Prostate gland (tissue), 2 donors: ENCODE data around the gene TMPRSS6. TPM values are rescaled to one million over a fixed set of nuclear protein-coding genes. Genes with fewer than 3 reads are reported as not detected.

Source experiments
- DNase-seq: peaks from one replicate; pipeline ENCODE4 v3.0.0-alpha.2; 2019; ENCODE audit warnings: low spot score
- H3K27ac ChIP-seq, 2 donors: fragments of 200-600 bp; sonication (generic); 2 replicates each; pipeline ENCODE4 v1.5.1; 2017 to 2019
- H3K27me3 ChIP-seq: fragments of 200-600 bp; sonication (generic); replicated peaks from 2 replicates; pipeline ENCODE4 v1.5.1; 2019; ENCODE audit not compliant: insufficient read depth
- H3K36me3 ChIP-seq, 2 donors: fragments of 200-600 bp; sonication (generic); 1 replicate in 1 of 2; 2 replicates in 1 of 2; pipeline versions ENCODE4 v1.5.1 to v1.8.1; 2017 to 2019
- H3K4me1 ChIP-seq: fragments of 200-600 bp; sonication (generic); replicated peaks from 2 replicates; pipeline ENCODE4 v1.5.1; 2019
- H3K4me3 ChIP-seq, 2 donors: fragments of 200-600 bp; sonication (generic); 2 replicates each; pipeline ENCODE4 v1.5.1; 2017 to 2019
- H3K9me3 ChIP-seq: fragments of 200-600 bp; sonication (generic); 2 replicates; pipeline ENCODE4 v1.5.1; 2017
- CTCF ChIP-seq, 4 experiments: fragments of 200-600 bp in 2 of 4; fragments of 450-650 bp in 2 of 4; sonication (generic) in 2 of 4; IDR thresholded peaks; 1 replicate in 3 of 4; 2 replicates in 1 of 4; pipeline ENCODE4 v1.5.1; 2016 to 2019; ENCODE audit warnings: antibody characterized with exemption in 4 of 4, mild to moderate bottlenecking in 2 of 4, moderate library complexity in 2 of 4
- POLR2A ChIP-seq: fragments of 450-650 bp; IDR thresholded peaks from one replicate; pipeline ENCODE4 v1.6.1; 2016; ENCODE audit warnings: antibody characterized with exemption, mild to moderate bottlenecking
- POLR2AphosphoS5 ChIP-seq: sonication (generic); formaldehyde crosslinking; IDR thresholded peaks from one replicate; pipeline ENCODE4 v1.6.1; 2017; ENCODE audit warnings: antibody characterized with exemption
- WGBS: methylation state at CpG from one replicate; pipeline ENCODE4 v1.1.5; 2018; 5-methylcytosine and 5-hydroxymethylcytosine counted together
- intact Hi-C: fragments of 100-400 bp; cut with DNase I; formaldehyde crosslinking; loops from one replicate; pipeline ENCODE4 v1.14.2; 2022
- total RNA-seq, 2 donors: library from RNA; depleted of rRNA; stranded (reverse); fragments of >200 nt; gene quantifications; one replicate each; pipeline ENCODE4 v1.1.0, GENCODE V29; 2016

The TMPRSS6 gene
- total RNA-seq, 2 donors from 2014 or later: 0.45 TPM; not detected in 1

GRCh38 chr22:37146051-37146385 is 36.5 kb upstream of the TMPRSS6 start:
- Histone ChIP-seq H3K36me3 (no peaks in the 10 kb centered on the region), H3K27ac (no peak overlapping the region), H3K4me1 (no peaks in the 10 kb centered on the region), H3K9me3 (no peaks in the 10 kb centered on the region), H3K4me3 (no peak overlapping the region), H3K27me3 (peaks cover 2% of the 10 kb centered on the region)
- intact Hi-C loops: no loop called here
- 48% methylated on average over 6 of the region's 6 CpGs for WGBS
- no peak for DNase-seq
- TF ChIP-seq CTCF (IDR thresholded peaks at IDR 0.05): no peak
- TF ChIP-seq POLR2A: no peak
- no peak for TF ChIP-seq POLR2AphosphoS5

GRCh38 chr22:37145180-37146050 is 35.9 kb upstream of the TMPRSS6 start:
- TF ChIP-seq POLR2AphosphoS5 (no peak), POLR2A (no peak), CTCF (IDR thresholded peaks at IDR 0.05) (no peak)
- Histone ChIP-seq H3K4me1 (no peaks in the 10 kb centered on the region), H3K4me3 (no peak overlapping the region), H3K27me3 (peaks cover 2% of the 10 kb centered on the region), H3K27ac (no peak overlapping the region), H3K36me3 (no peaks in the 10 kb centered on the region), H3K9me3 (no peaks in the 10 kb centered on the region)
- 22% methylated on average over 17 of the region's 17 CpGs for WGBS
- intact Hi-C loops: no loop called here
- DNase-seq: no peak

- Histone ChIP-seq H3K9me3 (no peaks in the 10 kb centered on the region), H3K4me1 (no peaks in the 10 kb centered on the region), H3K4me3 (no peak overlapping the region), H3K36me3 (no peaks in the 10 kb centered on the region), H3K27me3 (peaks cover 2% of the 10 kb centered on the region), H3K27ac (no peak overlapping the region)
- TF ChIP-seq CTCF (IDR thresholded peaks at IDR 0.05): no peak
- no peak for TF ChIP-seq POLR2AphosphoS5
- TF ChIP-seq POLR2A: no peak
- WGBS: 87% methylated on average over 10 of the region's 10 CpGs
- DNase-seq: no peak
- intact Hi-C loops: no loop called here
These were observed 34.7 kb upstream of the TMPRSS6 start for GRCh38 chr22:37144180-37144554.

- DNase-seq: no peak
- Histone ChIP-seq H3K4me1 (no peaks in the 10 kb centered on the region), H3K27me3 (peaks cover 2% of the 10 kb centered on the region), H3K4me3 (no peak overlapping the region), H3K9me3 (no peaks in the 10 kb centered on the region), H3K27ac (no peak overlapping the region), H3K36me3 (no peaks in the 10 kb centered on the region)
- TF ChIP-seq POLR2A: no peak
- TF ChIP-seq POLR2AphosphoS5: no peak
- TF ChIP-seq CTCF (IDR thresholded peaks at IDR 0.05): no peak
- WGBS: 71% methylated on average over 6 of the region's 6 CpGs
- intact Hi-C loops: no loop called here
These were observed 32.5 kb upstream of the TMPRSS6 start for GRCh38 chr22:37141971-37142370.

GRCh38 chr22:37141476-37141875 is 32.0 kb upstream of the TMPRSS6 start:
- TF ChIP-seq CTCF (IDR thresholded peaks at IDR 0.05) (no peak), POLR2AphosphoS5 (no peak), POLR2A (no peak)
- no peak for DNase-seq
- Histone ChIP-seq H3K27me3 (peaks cover 2% of the 10 kb centered on the region), H3K36me3 (no peaks in the 10 kb centered on the region), H3K4me3 (no peak overlapping the region), H3K27ac (no peak overlapping the region), H3K9me3 (no peaks in the 10 kb centered on the region), H3K4me1 (no peaks in the 10 kb centered on the region)
- intact Hi-C loops: no loop called here
- WGBS: 88% methylated on average over 10 of the region's 10 CpGs
